BE2C (cell line): Measurements from ENCODE around the gene TMEM151B.
"Not testable (repeated sequence)": the region's sequence is repeated elsewhere in the genome, so short reads cannot be mapped to it uniquely, and the experiment has no call there.

Source experiments
- DNase-seq: peaks from one replicate; pipeline ENCODE4 v3.0.0-alpha.2; 2020
- H3K27me3 ChIP-seq: fragments of 250-450 bp; sonication (Bioruptor Pico); 2 replicates; pipeline ENCODE4 v1.5.1; 2020; ENCODE audit warnings: mild to moderate bottlenecking
- H3K36me3 ChIP-seq: fragments of 250-450 bp; sonication (Bioruptor Pico); 2 replicates; pipeline ENCODE4 v1.5.1; 2020; ENCODE audit warnings: mild to moderate bottlenecking
- H3K4me1 ChIP-seq: fragments of 250-450 bp; sonication (Bioruptor Pico); 2 replicates; pipeline ENCODE4 v1.5.1; 2020
- H3K4me3 ChIP-seq: 2 replicates; pipeline ENCODE4 v1.5.1; 2011; ENCODE audit warnings: low read depth, low read length
- H3K9me3 ChIP-seq: fragments of 250-450 bp; sonication (Bioruptor Pico); 2 replicates; pipeline ENCODE4 v1.5.1; 2020
- CTCF ChIP-seq: IDR thresholded peaks from 2 replicates; pipeline ENCODE4 v1.5.1; 2012; ENCODE audit warnings: mild to moderate bottlenecking, low read depth, low read length

The TMEM151B gene

GRCh38 chr6:44327760-44328159 is 57.5 kb downstream of the TMEM151B start:
- DNase-seq: no peak
- H3K4me3 ChIP-seq: no peak overlapping the region
- H3K36me3 ChIP-seq: no peaks in the 10 kb centered on the region
- H3K4me1 ChIP-seq: peaks cover 7% of the 10 kb centered on the region
- H3K9me3 ChIP-seq: no peaks in the 10 kb centered on the region
- TF ChIP-seq CTCF: no peak
- no peaks in the 10 kb centered on the region for H3K27me3 ChIP-seq

DNA sequence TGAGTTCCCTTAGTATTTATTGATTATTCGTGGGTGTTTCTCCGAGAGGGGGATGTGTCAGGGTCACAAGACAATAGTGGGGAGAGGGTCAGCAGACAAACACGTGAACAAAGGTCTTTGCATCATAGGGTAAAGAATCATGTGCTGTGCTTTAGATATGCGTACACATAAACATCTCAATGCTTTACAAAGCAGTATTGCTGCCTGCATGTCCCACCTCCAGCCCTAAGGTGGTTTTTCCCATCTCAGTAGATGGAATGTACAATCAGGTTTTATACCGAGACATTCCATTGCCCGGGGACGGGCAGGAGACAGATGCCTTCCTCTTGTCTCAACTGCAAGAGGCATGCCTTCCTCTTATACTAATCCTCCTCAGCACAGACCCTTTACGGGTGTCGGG is 58.0 kb downstream of the TMEM151B start:
- H3K4me3 ChIP-seq, DNase-seq, H3K4me1 ChIP-seq, H3K27me3 ChIP-seq, H3K36me3 ChIP-seq, H3K9me3 ChIP-seq: not testable (repeated sequence)

DNA sequence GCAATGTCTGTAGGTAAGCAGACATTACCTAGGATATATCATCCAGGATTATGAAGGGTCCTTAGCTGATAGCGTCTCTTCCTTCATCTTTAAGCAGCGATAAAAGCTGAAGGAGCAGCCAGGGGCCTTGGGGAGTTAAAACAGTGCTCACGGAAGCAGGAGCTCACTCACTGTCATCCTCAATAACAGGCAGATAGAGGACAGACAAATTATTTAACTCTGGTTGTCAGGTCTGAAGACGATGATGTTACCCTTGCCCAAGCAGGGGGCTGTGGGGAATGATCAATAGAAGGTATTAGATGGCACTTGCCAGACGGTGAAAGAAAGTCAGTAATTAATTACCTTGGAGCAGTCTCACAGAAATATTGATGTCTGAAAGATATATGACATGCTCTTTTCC is 59.6 kb downstream of the TMEM151B start:
- peaks cover 13% of the 10 kb centered on the region for H3K4me1 ChIP-seq
- no peaks in the 10 kb centered on the region for H3K27me3 ChIP-seq
- H3K4me3 ChIP-seq: no peak overlapping the region
- no peaks in the 10 kb centered on the region for H3K9me3 ChIP-seq
- DNase-seq: no peak
- H3K36me3 ChIP-seq: no peaks in the 10 kb centered on the region
- no peak for TF ChIP-seq CTCF

GRCh38 chr6:44332585-44332984 is 62.3 kb downstream of the TMEM151B start:
- Histone ChIP-seq H3K27me3 (no peaks in the 10 kb centered on the region), H3K4me3 (no peak overlapping the region), H3K36me3 (no peaks in the 10 kb centered on the region), H3K9me3 (no peaks in the 10 kb centered on the region), H3K4me1 (peaks cover 13% of the 10 kb centered on the region)
- DNase-seq: no peak
- no peak for TF ChIP-seq CTCF

- Histone ChIP-seq H3K36me3 (no peaks in the 10 kb centered on the region), H3K9me3 (no peaks in the 10 kb centered on the region), H3K27me3 (no peaks in the 10 kb centered on the region), H3K4me1 (peaks cover 15% of the 10 kb centered on the region), H3K4me3 (no peak overlapping the region)
- no peak for TF ChIP-seq CTCF
- DNase-seq: no peak
These were observed 63.1 kb downstream of the TMEM151B start for GRCh38 chr6:44333273-44333919.

DNA sequence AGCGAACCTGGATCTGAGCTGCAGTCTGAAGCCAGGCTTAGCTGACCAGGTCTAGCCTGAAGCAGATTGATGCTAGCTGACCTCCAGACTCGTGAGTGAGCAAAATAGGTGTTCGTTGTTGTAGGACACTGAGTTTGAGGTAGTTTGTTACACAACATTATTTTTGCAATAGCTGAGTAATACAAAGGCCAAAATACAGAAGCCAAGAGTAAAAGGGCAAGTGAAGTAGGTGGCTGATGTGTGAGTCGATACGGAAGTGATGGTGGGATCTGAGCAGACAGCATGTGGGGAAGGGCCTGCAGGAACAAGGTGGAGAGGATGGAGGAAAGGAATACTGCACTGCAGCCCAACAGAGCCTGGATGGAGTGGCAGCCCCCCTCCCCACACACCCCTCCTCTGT is 63.7 kb downstream of the TMEM151B start:
- DNase-seq: no peak
- no peak for TF ChIP-seq CTCF
- no peaks in the 10 kb centered on the region for H3K36me3 ChIP-seq
- no peak overlapping the region for H3K4me3 ChIP-seq
- H3K9me3 ChIP-seq: no peaks in the 10 kb centered on the region
- H3K27me3 ChIP-seq: no peaks in the 10 kb centered on the region
- peaks cover 18% of the 10 kb centered on the region for H3K4me1 ChIP-seq

DNA sequence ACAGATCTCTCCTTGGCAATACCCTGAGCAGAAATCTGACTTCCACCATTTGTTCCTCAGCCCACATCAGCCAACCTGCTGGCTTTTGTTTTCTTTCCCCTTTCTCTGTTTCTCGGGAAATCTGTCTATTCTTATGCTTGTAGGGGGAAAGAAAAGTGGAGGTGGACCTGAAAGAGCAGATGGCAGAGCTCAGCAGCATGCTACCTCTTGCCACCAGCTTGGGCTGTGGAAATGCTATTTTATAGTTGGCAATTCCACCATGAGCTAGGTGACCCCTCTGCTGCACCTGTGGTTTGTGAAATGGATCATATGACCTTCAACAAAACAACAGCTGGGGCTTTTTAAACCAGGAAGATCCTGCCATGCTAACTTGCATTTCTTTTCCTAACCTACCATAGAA is 65.4 kb downstream of the TMEM151B start:
- TF ChIP-seq CTCF: no peak
- H3K9me3 ChIP-seq: no peaks in the 10 kb centered on the region
- DNase-seq: no peak

More for the DNA sequence above, 65.4 kb downstream of the TMEM151B start:
- no peaks in the 10 kb centered on the region for H3K36me3 ChIP-seq
- no peak overlapping the region for H3K4me3 ChIP-seq
- H3K4me1 ChIP-seq: peaks cover 17% of the 10 kb centered on the region
- no peaks in the 10 kb centered on the region for H3K27me3 ChIP-seq
